GM19193 (cell line): ENCODE measurements around the gene HTN3.
"Not testable (repeated sequence)": the region's sequence is repeated elsewhere in the genome, so short reads cannot be mapped to it uniquely, and the experiment has no call there.

Experiments used
- POLR2A ChIP-seq: IDR thresholded peaks from 4 replicates; pipeline ENCODE4 v1.6.1; 2011; ENCODE audit not compliant: insufficient read depth, insufficient read length; ENCODE audit errors: extremely low read depth

The HTN3 gene

GRCh38 chr4:70028159-70028558 is at the start of gene HTN3:
Gene HTN3, plus strand, starts transcription at chr4:70028459. Its CDS starts 2,282 bp downstream, at chr4:70030741.
- TF ChIP-seq POLR2A: not testable (repeated sequence)

DNA sequence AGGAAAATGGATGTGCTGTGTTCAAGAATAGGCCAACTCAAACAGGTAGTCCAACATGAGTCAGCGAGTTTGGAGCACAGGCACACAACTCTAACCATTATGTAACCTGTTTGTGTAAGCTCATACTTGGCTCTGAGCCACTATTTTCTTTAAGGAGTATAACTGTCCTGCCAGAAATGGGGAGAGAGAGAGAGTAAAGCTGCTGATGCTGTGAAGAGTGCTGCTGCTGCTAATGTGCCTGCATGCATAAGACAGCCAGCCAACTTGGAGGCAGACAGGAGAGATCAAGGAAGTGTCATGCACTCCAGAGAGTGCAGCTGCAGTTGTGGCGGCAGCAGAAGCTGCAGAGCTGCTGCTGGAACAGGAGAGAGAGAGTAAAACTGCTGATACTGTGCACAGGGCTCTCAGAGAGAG is 44.2 kb upstream of the HTN3 start:
- no peak for TF ChIP-seq POLR2A

DNA sequence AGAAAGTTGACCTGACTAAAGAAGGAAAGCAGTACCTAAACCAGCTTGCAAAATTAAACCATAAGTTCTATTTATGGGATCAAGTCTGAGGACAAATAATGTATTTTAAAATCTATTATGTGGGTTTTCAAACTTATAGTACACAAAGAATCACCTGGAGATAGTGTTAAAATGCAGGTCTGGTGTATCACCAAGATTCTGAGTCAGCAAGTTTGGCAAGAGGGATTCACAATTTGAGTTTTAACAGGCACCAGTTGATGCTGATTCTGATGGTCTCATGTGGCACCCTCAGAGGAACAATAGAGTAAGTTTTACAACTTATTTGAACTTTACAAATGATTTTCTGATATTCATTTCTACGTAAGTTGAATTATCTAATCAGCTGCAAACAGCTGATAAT is 41.6 kb upstream of the HTN3 start:
- TF ChIP-seq POLR2A: no peak

- TF ChIP-seq POLR2A: no peak
Observed at GRCh38 chr4:69991016-69991415, 37.2 kb upstream of the HTN3 start.

- no peak for TF ChIP-seq POLR2A
Observed at GRCh38 chr4:69994782-69995181, 33.5 kb upstream of the HTN3 start.

DNA sequence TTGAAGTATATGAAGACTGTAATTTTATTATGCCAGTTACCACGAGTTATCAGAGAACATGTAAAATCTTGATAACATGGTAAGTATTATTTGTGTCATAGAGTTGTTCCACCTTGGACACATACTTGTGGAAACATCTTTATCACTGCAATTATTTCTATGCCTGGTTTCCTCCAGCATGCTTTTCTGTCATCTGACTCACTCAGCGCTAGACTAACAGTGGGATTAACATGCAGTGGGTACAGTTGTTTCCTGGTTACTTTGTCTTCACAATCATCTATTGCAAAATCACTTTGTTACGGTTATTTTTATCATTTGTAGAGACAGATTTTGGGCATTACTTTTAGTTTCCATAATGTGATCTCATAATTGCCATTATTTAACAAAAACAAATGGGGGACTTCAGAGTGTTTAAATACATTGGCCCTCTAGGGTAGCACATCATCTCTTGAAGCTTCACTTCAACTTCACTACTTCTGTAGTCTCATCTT is 32.7 kb upstream of the HTN3 start, which contains the start of gene STATH:
TSS of gene STATH (plus strand) at position 441 of the 491 bp plus-strand sequence. CDS start 2,472 bp downstream, outside the sequence.
- TF ChIP-seq POLR2A: no peak

GRCh38 chr4:69999420-69999819 is 28.8 kb upstream of the HTN3 start:
- no peak for TF ChIP-seq POLR2A

DNA sequence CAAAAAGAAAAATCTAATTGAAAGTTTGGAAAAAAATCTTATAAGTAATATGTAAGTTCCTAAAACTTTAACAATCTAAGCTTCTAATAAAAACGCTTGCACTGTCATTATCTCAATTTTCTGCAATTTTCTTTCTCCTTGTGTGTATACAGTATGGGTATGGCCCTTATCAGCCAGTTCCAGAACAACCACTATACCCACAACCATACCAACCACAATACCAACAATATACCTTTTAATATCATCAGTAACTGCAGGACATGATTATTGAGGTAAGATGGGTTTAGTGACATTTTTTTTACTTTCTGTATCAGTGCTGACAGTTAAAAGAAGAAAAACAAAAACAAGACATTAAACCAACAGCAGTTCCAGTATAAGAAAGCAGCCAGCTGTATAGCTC is 27.5 kb upstream of the HTN3 start:
- TF ChIP-seq POLR2A: no peak

GRCh38 chr4:70002507-70002906 is 25.8 kb upstream of the HTN3 start:
- no peak for TF ChIP-seq POLR2A

DNA sequence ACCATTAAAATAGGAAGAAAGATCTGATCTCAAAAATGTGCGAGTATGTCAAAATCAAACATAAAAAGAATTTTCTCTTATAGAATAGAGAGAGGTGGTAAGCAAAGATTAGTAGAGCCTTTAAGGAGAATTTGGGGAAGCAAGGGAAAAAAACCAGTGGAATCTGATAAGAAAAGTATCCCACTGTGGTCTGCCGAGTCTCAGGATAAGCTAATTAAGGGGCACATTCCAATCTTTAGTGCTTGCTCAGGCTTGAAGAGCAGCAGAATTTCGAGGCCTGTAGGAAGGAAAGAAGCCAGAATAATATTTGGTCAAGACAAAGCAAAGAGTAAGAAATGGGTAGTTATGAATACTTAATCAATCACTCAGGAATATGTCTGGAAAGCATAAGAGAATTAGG is 19.5 kb upstream of the HTN3 start:
- no peak for TF ChIP-seq POLR2A

DNA sequence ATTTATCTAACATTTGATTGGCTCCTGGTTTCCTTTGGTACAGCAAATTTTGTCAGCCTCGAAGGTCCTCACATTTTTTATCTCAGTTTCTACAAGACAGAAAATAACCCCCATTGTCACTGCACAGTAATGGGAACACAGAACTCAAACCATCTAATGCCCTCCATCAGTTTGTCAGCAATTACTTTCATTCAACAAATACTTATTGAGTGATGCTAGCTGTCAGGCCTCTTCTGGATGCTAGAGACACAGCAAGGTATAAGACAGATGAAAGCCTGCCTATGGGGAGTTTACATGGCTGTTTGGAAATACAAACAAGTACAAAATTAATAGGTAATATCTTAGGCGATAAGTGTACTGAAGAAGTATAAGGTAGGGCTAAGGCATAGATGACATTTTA is 5.0 kb upstream of the HTN3 start:
- TF ChIP-seq POLR2A: no peak

DNA sequence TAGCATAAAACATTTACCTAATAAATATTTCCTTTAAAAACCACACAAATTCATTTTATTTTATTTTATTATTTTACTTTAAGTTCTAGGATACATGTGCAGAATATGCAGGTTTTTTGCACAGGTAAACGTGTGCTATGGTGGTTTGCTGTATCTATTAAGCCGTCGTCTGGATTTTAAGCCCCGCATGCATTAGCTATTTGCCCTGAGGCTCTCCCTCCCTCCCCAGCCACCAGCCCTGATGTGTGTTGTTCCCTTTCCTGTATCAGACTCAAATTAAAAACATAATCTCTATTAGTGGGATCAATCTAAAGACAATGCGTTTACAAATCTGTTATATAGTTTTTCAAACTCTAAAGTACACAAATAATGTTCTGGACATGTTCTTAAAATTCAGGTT is 1.2 kb upstream of the HTN3 start:
- no peak for TF ChIP-seq POLR2A

DNA sequence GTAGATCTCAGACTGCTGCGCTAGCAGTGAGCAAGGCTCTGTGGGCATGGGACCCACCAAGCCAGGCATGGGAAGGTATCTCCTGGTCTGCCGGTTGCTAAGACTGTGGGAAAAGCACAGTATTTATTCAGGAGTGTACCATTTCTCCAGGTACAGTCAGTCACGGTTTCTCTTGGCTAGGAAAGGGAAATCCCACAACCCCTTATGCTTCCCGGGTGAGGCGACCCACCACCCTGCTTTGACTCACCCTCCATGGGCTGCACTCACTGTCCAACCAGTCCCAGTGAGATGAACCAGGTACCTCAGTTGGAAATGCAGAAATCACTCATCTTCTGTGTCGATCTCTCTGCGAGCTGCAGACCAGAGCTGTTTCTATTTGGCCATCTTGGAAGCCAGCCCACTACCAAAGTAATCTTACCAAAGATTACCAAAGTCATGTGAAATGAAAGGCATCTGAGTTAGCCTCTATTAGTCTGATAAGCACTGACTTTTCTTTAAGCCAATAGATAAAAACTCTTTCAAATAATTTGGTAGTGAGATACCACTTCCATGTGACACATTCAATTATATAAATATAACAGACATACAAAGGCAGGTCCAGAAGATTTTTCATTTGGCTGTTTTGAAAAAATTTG is 13.5 kb downstream of the HTN3 start:
- no peak for TF ChIP-seq POLR2A

- TF ChIP-seq POLR2A: not testable (repeated sequence)
Observed at GRCh38 chr4:70050138-70050537, 21.9 kb downstream of the HTN3 start, which contains the start of gene HTN1. Gene HTN1, plus strand, starts transcription at chr4:70050438. Its CDS starts 2,639 bp downstream, at chr4:70053077.

- TF ChIP-seq POLR2A: no peak
Observed at GRCh38 chr4:70057651-70058050, 29.4 kb downstream of the HTN3 start.

GRCh38 chr4:70059149-70059548 is 30.9 kb downstream of the HTN3 start:
- TF ChIP-seq POLR2A: no peak
